Measurements from ENCODE around the gene DHX9.

The DHX9 gene

GRCh38 chr1:182806015-182806678 is 33.0 kb upstream of the DHX9 start:
- TF ChIP-seq CREB1 (IDR thresholded peaks at IDR 0.05; ENCODE audit: low read depth): no peak
- peak; percentile 45; the same call in 1 of the 2 replicates for TF ChIP-seq RAD21 (IDR thresholded peaks at IDR 0.05; ENCODE audit: low read depth)

GRCh38 chr1:182807907-182808306 is 31.2 kb upstream of the DHX9 start:
- TF ChIP-seq ZBTB7A (IDR thresholded peaks at IDR 0.05; ENCODE audit: low read depth): no peak

GRCh38 chr1:182809414-182809957 is 29.7 kb upstream of the DHX9 start:
- TF ChIP-seq MAX (IDR thresholded peaks at IDR 0.05) (no peak), NFIC (IDR thresholded peaks at IDR 0.05) (no peak), TEAD4 (IDR thresholded peaks at IDR 0.05) (no peak), YY1 (IDR thresholded peaks at IDR 0.05; ENCODE audit: low read depth) (no peak)

GRCh38 chr1:182811975-182812722 is 27.0 kb upstream of the DHX9 start:
- no peak for TF ChIP-seq TCF12 (IDR thresholded peaks at IDR 0.05; ENCODE audit: low read depth)
- no peak for TF ChIP-seq FOXM1 (IDR thresholded peaks at IDR 0.05; ENCODE audit: borderline replicate concordance, low read depth)
- no peak for TF ChIP-seq CREB1 (IDR thresholded peaks at IDR 0.05; ENCODE audit: low read depth)
- no peak for TF ChIP-seq MAX (IDR thresholded peaks at IDR 0.05)
- no peak for TF ChIP-seq ZBTB7A (IDR thresholded peaks at IDR 0.05; ENCODE audit: low read depth)
- no peak for TF ChIP-seq REST (IDR thresholded peaks at IDR 0.05; ENCODE audit: low read depth)
- TF ChIP-seq TAF1 (IDR thresholded peaks at IDR 0.05; ENCODE audit: low read depth): no peak
- TF ChIP-seq USF1 (IDR thresholded peaks at IDR 0.05): no peak
- no peak for TF ChIP-seq NFIC (IDR thresholded peaks at IDR 0.05)
- no peak for TF ChIP-seq EGR1 (IDR thresholded peaks at IDR 0.05)
- TF ChIP-seq TEAD4 (IDR thresholded peaks at IDR 0.05): no peak
- no peak for TF ChIP-seq RAD21 (IDR thresholded peaks at IDR 0.05; ENCODE audit: low read depth)
- no peak for TF ChIP-seq YY1 (IDR thresholded peaks at IDR 0.05; ENCODE audit: low read depth)
- TF ChIP-seq EP300 (IDR thresholded peaks at IDR 0.05; ENCODE audit: borderline replicate concordance): no peak
- TF ChIP-seq CEBPB (IDR thresholded peaks at IDR 0.05): no peak

- TF ChIP-seq EP300 (IDR thresholded peaks at IDR 0.05; ENCODE audit: borderline replicate concordance) (no peak), EGR1 (IDR thresholded peaks at IDR 0.05) (no peak), TAF1 (IDR thresholded peaks at IDR 0.05; ENCODE audit: low read depth) (no peak), TCF12 (IDR thresholded peaks at IDR 0.05; ENCODE audit: low read depth) (no peak), CREB1 (IDR thresholded peaks at IDR 0.05; ENCODE audit: low read depth) (no peak), YY1 (IDR thresholded peaks at IDR 0.05; ENCODE audit: low read depth) (no peak), MAX (IDR thresholded peaks at IDR 0.05) (no peak), NFIC (IDR thresholded peaks at IDR 0.05) (no peak), RAD21 (IDR thresholded peaks at IDR 0.05; ENCODE audit: low read depth) (no peak), FOXM1 (IDR thresholded peaks at IDR 0.05; ENCODE audit: borderline replicate concordance, low read depth) (no peak), USF1 (IDR thresholded peaks at IDR 0.05) (no peak), ZBTB7A (IDR thresholded peaks at IDR 0.05; ENCODE audit: low read depth) (no peak), TEAD4 (IDR thresholded peaks at IDR 0.05) (no peak)
Observed at GRCh38 chr1:182816863-182817262, 22.3 kb upstream of the DHX9 start.

GRCh38 chr1:182817802-182818201 is 21.3 kb upstream of the DHX9 start:
- TF ChIP-seq EGR1 (IDR thresholded peaks at IDR 0.05) (no peak), TAF1 (IDR thresholded peaks at IDR 0.05; ENCODE audit: low read depth) (no peak), CEBPB (IDR thresholded peaks at IDR 0.05) (no peak), RAD21 (IDR thresholded peaks at IDR 0.05; ENCODE audit: low read depth) (no peak), USF1 (IDR thresholded peaks at IDR 0.05) (no peak), NFIC (IDR thresholded peaks at IDR 0.05) (no peak), CREB1 (IDR thresholded peaks at IDR 0.05; ENCODE audit: low read depth) (no peak)

- TF ChIP-seq TEAD4 (IDR thresholded peaks at IDR 0.05) (no peak), EP300 (IDR thresholded peaks at IDR 0.05; ENCODE audit: borderline replicate concordance) (no peak), REST (IDR thresholded peaks at IDR 0.05; ENCODE audit: low read depth) (no peak), USF1 (IDR thresholded peaks at IDR 0.05) (no peak), MAX (IDR thresholded peaks at IDR 0.05) (no peak), CREB1 (IDR thresholded peaks at IDR 0.05; ENCODE audit: low read depth) (no peak), NFIC (IDR thresholded peaks at IDR 0.05) (no peak), FOXM1 (IDR thresholded peaks at IDR 0.05; ENCODE audit: borderline replicate concordance, low read depth) (no peak), ZBTB7A (IDR thresholded peaks at IDR 0.05; ENCODE audit: low read depth) (no peak), RAD21 (IDR thresholded peaks at IDR 0.05; ENCODE audit: low read depth) (no peak), TAF1 (IDR thresholded peaks at IDR 0.05; ENCODE audit: low read depth) (no peak), CEBPB (IDR thresholded peaks at IDR 0.05) (no peak), EGR1 (IDR thresholded peaks at IDR 0.05) (no peak)
Observed at GRCh38 chr1:182823220-182823619, 15.9 kb upstream of the DHX9 start.

Measured in Ishikawa (cell line).